ENCODE data around the gene HDDC3.
"Not testable (repeated sequence)": the region's sequence is repeated elsewhere in the genome, so short reads cannot be mapped to it uniquely, and the experiment has no call there.

Gene HDDC3

DNA sequence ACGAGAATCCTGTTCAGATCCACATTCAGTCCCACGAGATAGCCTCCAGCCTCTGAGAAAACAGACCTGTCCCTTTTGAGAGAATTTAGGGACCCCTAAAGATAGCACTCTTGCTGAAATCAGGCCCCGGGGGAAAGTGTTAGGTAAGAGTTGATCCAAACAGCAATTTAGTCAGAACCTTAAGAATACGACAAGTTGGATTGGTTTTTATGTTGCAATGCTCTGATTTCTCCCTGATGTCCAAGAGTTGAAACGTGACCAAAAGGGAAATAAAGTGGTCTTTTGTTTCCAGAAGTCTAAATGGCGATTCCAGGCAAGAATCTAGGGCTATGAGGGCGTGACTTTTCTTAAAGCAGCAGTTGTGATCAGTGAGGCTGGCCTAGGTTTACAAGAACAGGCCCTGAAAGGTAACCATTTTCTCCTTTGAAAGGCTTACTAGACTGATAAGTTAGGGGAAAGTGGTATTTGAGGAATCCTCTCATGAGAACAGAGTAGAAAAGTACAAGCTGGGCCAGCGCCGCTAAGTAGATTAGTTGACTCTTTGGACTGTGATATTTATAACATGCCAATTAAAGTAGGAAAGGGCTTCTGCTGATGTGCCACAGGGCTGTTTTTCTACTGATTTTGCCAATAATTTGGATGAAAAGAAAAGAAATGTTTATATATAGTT, 24.4 kb downstream of the HDDC3 start:
- DNase-seq, result no peak

DNA sequence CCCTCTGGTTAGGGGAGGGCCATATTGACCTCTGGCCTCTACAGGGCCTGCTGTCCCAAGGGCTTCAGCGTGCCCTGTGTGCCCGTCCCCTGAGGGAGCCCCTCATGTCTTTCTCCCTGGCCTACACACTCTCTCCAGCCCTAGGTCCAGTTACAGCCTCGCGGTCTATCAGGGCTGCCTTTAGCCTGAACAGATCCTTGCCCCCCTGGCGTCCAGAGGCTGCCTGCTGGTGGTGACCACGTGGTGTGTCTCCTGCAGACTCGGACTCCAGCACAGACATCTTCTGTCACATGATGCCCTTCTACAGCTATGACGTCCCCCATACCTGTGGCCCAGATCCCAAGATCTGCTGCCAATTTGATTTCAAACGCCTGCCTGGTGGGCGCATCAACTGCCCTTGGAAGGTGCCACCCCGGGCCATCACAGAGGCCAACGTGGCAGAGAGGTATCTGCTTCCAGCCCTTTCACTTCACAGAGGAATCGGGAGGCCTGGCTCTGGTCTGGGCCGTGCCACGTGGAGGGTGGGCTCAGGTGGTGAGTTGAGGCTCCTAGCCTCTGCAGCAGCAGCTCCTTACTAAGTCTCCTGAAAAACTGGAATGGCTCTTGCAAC, 25.2 kb downstream of the HDDC3 start:
- DNase-seq, result no peak

DNA sequence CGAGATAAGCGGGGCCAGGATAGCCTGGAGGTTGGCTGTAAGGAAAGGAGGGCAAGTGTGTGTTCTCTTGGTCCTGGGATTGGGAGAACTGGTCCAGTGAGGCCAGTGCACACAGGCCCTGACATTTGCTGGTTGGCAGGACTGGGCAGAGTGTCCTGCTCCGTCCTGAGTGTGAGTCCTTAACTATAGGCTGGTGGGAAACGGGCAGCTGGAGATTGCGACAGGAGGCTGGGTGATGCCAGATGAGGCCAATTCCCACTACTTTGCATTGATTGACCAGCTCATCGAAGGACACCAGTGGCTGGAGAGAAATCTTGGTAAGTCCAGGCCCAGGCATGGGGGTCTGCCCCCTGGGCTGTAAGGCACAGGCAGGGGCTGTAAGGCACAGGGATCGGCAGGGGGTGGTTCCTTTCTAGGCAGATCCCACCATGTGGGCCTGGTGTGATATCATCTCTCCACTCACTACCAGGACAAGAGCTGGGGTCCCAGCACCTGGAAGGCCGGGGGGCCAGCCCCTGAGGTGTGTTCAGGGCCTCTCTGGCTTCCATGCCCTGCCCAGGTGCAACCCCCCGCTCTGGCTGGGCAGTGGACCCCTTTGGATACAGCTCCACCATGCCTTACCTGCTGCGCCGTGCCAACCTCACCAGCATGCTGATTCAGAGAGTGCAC, 26.0 kb downstream of the HDDC3 start:
- no peak for DNase-seq

- DNase-seq, result no peak
Observed at GRCh38 chr15:90905306-90906180, 26.8 kb downstream of the HDDC3 start.

DNA sequence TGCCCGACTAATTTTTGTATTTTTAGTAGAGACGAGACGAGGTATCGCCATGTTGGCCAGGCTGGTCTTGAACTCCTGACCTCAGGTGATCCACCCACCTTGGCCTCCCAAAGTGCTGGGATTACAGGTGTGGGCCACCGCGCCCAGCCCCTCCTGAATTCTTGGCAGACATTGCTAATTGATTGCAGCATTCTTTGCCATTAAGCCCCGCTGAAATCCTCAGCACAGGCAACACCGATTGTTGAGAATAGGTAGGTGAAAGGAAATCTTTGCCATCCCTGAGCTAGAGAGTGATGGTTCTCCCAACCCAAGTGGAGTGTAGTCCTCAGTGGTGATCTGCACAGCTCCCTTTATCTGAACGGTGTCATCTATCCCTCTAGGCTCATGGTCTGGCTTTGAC, 27.6 kb downstream of the HDDC3 start:
- no peak for DNase-seq

DNA sequence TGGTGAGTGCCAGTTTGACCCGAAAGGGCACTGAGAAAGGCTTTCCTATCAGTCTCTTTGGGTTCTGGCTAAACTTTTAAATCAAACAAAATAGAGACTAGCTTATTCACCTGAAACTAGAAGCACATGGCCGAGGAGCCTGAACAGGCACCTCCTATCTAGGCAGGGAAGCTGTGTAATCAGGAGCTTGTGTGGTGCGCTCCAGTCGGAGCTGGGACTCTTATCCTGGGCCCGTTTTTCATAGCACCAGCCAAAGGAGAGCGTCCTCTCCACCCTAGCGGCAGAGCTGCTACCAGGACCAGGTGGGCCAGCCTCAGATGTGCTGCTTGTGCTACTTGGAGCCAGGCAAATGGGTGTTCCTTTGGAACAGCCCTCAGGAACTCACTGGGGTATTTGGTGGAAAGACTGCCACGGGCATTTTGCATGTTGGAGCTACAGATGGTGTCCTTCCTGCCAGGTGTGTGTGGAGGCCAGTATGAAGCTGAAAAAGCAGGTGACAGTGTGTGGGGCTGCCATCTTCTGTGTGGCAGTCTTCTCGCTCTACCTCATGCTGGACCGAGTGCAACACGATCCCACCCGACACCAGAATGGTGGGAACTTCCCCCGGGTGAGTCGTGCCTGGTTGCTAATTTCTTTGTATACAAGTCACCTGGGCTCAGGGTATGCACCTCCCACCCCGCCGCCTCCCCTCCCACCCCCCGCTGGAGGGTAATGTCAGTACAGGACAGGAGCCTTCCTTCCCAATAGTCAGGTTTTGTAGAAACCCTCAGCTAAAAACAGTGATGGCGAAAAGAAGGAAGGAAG, 28.4 kb downstream of the HDDC3 start:
- DNase-seq, result no peak

DNA sequence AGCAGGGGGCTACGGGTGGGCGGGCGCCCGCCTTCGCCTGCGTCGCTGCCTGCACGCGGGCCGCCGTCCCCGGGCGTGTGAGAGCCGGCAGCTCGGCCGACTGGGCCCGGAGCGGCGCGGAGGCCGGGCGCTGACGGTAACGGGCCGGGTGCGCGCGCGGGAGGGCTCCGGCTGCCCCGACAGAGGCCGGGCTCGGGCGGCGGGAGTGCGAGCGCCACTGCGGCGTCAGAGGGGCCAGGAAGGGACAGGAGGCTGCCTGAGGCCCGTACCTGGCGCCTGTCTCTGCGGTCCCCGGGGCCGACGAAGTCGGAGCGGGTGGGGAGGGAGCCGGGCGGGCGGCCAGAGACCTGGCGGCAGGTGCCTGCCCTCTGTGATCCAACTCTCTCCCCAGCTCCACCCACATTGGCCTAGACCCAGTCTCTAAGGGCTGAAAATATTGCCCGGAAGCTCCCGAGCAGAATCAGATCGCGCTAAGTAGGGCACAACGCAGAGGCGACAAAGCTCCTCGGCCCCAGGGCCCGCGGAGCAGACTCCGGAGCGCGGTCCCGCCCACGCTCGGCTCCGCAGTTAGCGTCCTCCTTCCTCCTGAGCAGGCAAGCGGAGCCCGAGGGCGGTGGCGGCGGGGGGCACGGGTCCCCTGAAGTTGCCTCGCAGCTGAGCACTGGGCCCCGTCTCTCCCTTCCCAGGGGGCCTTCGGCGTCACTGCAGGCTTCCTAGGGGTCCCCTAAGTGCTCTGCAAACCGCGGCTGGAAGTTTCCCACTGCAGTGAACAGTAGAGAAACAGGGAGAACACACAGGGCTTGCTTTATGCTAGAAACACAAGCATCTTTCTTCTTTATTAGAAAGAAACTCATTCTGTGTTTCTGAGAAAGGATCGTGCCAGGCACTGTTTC, 29.3 kb downstream of the HDDC3 start, which contains the start of gene MAN2A2:
Gene MAN2A2 (plus strand): TSS at position 463 of the 893 bp plus-strand sequence. CDS start 906 bp downstream, outside the sequence.
- no peak for DNase-seq

DNA sequence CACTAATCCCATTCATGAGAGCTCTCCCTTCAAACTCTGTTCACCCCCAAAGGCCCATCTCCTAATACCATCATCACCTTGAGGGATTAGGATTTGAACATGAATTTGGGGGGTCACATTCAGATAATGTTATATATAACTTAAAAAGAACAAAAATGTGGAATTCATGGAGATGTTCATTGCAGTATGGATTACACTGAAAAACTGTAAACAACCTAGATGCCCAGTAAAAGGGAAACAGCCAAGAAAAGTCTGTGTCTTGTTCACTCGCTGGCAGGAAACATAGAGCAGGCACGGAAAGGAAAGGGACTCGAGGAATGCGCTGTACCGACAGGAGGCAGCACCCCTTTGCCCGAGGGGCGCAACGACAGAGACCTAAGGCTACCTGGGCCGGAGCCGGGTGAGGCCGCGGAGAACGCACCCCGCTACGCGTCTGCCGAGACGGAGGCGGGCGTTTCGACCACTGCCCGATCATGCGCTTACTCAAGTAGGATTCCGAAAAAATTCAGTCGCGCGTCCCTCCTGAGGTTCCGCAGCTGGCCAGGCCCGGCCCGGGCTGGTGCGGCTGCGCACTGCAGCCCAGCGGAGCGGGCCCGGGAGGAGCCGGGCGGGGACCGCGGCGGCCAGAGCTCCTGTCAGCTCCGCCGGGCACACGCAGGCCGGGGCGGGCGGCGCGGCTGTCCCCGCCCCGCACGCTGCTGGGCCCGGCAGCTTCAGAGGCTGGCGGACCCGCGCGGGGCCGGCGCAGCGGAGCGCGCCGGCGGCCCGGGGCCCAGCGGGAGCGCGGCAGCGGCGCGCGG, 30.1 kb downstream of the HDDC3 start:
- DNase-seq, result peak; percentile 18

DNA sequence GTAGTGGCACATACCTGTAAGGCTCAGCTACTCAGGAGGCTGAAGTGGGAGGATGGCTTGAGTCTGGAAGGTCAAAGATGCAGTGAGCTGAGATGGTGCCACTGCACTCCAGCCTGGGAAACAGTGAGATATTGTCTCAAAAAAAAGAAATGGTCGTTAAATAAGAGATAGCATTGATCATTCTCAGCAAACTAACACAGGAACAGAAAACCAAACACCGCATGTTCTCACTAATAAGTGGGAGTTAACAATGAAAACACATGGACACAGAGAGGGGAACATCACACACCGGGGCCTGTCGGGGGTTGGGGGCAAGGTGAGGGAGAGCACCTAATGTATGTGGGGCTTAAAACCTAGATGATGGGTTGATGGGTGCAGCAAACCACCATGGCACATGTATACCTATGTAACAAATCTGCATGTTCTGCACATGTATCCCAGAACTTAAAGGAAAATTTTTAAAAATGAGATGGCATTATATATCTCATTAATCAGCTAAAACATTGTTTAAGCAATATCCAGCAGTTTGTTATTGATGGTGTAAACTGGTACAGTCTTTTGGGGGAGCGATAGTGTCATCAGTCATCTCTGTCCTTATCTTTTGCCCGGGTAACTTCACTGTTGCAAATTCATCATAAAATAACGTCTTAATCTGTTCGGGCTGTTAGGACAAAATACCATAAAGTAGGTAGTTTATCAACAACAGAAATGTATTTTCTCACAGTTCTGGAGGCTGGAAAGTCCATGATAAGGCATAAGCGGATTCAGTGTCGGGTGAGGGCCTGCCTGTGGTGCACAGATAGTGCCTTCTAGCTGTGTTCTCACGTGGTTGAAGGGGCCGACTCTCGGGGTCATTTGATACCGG, 30.9 kb downstream of the HDDC3 start:
- no peak for DNase-seq

DNA sequence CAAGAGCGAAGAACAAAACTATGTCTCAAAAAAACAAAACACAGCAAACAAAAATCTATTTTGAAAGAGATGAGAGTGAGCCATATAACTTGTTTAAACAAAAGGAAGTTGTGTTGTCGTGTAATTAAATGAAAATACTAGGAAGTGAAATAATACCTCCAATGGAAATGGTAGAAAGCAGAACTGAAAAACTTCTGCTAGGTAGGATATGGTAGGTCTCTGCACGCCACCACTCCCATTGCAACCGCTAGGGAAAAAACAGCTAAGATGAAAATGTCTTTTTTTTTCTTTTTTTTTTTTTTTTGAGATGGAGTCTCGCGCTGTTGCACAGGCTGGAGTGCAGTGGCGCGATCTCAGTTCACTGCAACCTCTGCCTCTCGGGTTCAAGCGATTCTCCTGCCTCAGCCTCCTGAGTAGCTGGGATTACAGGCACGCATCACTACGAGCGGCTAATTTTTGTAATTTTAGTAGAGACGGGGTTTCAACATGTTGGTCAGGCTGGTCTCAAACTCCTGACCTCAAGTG, 35.2 kb downstream of the HDDC3 start:
- not testable (repeated sequence) for DNase-seq

DNA sequence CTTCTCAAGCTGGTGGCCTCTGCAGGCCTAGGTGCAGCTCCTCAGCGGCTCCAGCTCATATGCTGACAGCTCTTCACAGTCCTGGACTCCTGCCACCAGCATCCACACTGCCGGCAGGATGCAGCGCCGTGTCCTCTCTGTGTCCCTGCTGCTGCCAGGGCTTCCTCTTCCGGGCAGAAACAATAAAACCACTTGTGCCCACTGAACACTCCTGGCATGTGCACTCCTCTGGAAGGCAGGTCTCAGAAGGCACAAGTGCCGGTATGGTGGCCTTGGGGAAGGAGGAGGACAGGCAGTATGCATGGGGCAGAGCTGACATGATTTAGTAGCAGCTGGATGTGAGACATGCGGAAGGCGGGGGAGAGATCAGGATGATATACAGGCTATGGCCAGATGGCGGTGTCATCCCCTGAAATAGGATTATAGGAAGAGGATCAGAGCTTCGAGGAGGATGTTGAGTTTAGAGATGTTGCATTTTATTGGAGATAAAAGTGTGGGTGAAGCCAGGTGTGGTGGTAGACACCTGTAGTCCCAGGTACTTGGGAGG, 36.7 kb downstream of the HDDC3 start:
- DNase-seq, result peak; percentile 64

DNA sequence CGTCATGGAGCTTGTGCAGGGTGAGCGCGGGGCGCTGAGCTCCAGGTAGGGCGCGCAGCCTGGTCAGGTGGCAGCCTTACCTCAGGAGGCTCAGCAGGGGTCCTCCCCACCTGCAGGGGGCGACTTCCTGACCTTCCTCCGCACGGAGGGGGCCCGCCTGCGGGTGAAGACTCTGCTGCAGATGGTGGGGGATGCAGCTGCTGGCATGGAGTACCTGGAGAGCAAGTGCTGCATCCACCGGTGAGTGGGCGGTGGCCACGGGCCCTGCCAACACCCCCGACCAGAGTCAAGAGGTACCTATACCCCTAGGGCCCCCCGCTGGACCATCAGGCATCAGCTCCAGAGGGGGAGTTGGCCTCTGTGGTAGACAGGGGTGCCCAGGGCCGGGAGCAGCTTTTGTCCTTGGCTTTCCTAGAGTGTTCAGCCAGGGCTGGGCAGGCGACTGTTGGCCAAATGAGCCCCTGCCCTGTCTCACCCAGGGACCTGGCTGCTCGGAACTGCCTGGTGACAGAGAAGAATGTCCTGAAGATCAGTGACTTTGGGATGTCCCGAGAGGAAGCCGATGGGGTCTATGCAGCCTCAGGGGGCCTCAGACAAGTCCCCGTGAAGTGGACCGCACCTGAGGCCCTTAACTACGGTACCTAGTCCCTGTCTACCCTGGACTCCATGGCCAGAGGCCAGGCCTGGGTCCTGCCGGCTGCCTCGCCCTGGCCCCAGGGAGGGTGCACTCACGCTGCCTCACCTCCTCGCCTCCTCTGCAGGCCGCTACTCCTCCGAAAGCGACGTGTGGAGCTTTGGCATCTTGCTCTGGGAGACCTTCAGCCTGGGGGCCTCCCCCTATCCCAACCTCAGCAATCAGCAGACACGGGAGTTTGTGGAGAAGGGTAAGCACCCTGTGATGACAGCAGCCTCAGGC, 38.9 kb downstream of the HDDC3 start:
- DNase-seq, result peak; percentile 26

DNA sequence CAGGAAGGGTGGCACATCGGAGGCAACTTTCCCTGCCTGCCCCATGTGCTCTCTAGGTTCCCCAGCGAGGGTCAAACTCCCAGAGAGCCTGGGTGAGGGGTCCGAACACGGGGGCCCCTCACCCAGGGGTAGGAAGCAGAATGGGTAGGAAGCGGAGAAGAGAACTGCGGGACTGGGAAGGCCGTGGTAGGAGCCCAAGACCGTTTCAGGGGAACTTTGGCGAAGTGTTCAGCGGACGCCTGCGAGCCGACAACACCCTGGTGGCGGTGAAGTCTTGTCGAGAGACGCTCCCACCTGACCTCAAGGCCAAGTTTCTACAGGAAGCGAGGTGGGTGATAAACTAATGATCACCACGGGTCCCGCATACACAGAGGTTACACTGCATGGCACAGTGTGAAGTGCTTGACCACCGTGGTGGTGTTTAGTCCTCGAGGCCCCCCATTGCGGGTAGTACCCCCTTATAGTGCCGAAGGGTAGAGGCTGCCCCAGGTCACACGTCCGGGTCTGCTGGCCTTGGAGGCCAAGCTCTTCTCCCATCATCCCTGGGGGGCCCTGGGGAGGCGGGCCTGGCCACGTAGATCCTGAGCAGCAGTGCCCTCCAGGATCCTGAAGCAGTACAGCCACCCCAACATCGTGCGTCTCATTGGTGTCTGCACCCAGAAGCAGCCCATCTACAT, 39.7 kb downstream of the HDDC3 start:
- no peak for DNase-seq

DNA sequence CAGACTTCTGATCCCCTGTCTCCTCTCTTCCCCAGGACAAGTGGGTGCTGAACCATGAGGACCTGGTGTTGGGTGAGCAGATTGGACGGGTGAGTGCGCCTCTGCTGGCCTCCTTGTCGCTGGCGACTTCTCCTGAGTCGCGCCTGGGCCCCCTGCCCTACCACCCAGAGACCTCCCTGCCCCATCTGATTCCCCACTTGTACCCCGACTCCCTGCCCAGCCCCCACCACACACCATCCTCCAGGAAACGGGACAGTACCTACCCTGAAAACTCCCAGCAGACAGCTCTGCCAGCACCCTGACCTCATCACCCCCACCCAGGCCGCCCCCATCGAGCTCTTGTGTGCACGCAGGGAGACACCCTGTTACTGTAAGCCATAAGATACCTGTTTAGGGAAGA, 40.3 kb downstream of the HDDC3 start:
- no peak for DNase-seq

DNA sequence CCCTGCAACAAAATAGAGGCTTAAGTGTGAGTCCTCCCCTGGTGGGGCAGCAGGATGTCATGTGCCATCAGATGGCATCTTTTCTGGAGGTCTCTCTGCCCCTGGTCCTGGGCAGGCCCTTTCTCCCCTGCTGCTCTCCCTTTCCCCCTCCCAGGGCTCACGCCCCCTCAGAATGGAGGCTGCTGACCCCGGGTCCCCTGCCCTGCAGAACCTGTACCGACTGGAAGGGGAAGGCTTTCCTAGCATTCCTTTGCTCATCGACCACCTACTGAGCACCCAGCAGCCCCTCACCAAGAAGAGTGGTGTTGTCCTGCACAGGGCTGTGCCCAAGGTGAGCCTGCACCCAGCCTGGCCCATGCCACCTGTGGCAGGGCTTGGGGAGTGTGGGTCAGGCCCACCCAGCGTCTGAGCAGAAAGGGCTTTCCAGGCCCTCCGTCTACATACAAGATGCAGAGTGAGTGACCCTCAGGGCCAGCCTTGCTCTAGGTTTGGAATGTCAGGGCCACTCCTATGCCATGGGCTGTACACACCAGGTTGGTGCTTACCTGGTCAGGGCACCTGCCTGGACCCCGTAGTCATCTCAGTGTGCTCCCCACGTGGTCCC, 40.9 kb downstream of the HDDC3 start:
- no peak for DNase-seq

GRCh38 chr15:90890839-90891238, 41.5 kb downstream of the HDDC3 start:
- no peak for DNase-seq

Data from NCI-H1694 (cell line).